Measurements from ENCODE around the gene DERA. TPM values are rescaled to one million over a fixed set of nuclear protein-coding genes. Genes with fewer than 3 reads are reported as not detected.

The DERA gene
- total RNA-seq, 4 donors from 2014 or later, result 54.1 to 74.3 (median 69.5) TPM

GRCh38 chr12:15982921-15983320, 71.8 kb downstream of the DERA start:
- Histone ChIP-seq H3K27ac (no peak overlapping the region), H3K9me3 (no peaks in the 10 kb centered on the region), H3K36me3 (peaks cover 0 to under 1% of the 10 kb centered on the region in 2 donors), H3K4me1 (peaks cover 0 to 9% of the 10 kb centered on the region in 2 donors), H3K4me3 (replicated peaks in 1 of 3) (no peak overlapping the region), H3K27me3 (no peaks in the 10 kb centered on the region)
- TF ChIP-seq POLR2A (IDR thresholded peaks at IDR 0.05), result no peak
- no peak for TF ChIP-seq CTCF (IDR thresholded peaks at IDR 0.05)
- no peak for DNase-seq
- intact Hi-C loops (cut with DNase I), result no loop called here

GRCh38 chr12:15984097-15984800, 73.1 kb downstream of the DERA start:
- Histone ChIP-seq H3K27me3 (no peaks in the 10 kb centered on the region), H3K4me3 (replicated peaks in 1 of 3) (no peak overlapping the region), H3K9me3 (no peaks in the 10 kb centered on the region), H3K27ac (no peak overlapping the region), H3K4me1 (peaks cover 0 to 5% of the 10 kb centered on the region in 2 donors), H3K36me3 (peaks cover 0 to 14% of the 10 kb centered on the region in 2 donors)
- DNase-seq, result no peak
- TF ChIP-seq POLR2A (IDR thresholded peaks at IDR 0.05) (no peak), CTCF (IDR thresholded peaks at IDR 0.05) (no peak)
- WGBS, 2 donors, result 92% methylated on average over 6 of the region's 6 CpGs
- intact Hi-C loops (cut with DNase I), result no loop called here

- H3K27me3 ChIP-seq, result no peaks in the 10 kb centered on the region
- no peak for DNase-seq
- no peaks in the 10 kb centered on the region for H3K9me3 ChIP-seq
- H3K4me1 ChIP-seq, result peaks cover 0 to 5% of the 10 kb centered on the region in 2 donors
- no peak for TF ChIP-seq POLR2A (IDR thresholded peaks at IDR 0.05)
- H3K27ac ChIP-seq, result no peak overlapping the region
- peaks cover 0 to 16% of the 10 kb centered on the region in 2 donors for H3K36me3 ChIP-seq
- WGBS, 2 donors, result 93 to 97% methylated on average over 2 of the region's 2 CpGs
- H3K4me3 ChIP-seq (replicated peaks in 1 of 3), result no peak overlapping the region
- intact Hi-C loops (cut with DNase I), result no loop called here
Observed at GRCh38 chr12:15984963-15985362, 73.8 kb downstream of the DERA start.

GRCh38 chr12:15987696-15988095, 76.6 kb downstream of the DERA start:
- WGBS, 2 donors, result 65 to 76% methylated on average over 8 to 10 of the region's 11 CpGs
- peaks cover 0 to 16% of the 10 kb centered on the region in 2 donors for H3K36me3 ChIP-seq

GRCh38 chr12:15988983-15989755, 78.0 kb downstream of the DERA start:
- H3K4me1 ChIP-seq, result peaks cover 0 to 5% of the 10 kb centered on the region in 2 donors
- WGBS, 2 donors, result 93 to 96% methylated on average over 6 of the region's 6 CpGs
- TF ChIP-seq CTCF (IDR thresholded peaks at IDR 0.05) (no peak), POLR2A (IDR thresholded peaks at IDR 0.05) (no peak)
- peaks cover 0 to 16% of the 10 kb centered on the region in 2 donors for H3K36me3 ChIP-seq
- H3K4me3 ChIP-seq (replicated peaks in 1 of 3), result no peak overlapping the region
- DNase-seq, result no peak
- no peaks in the 10 kb centered on the region for H3K9me3 ChIP-seq
- no peak overlapping the region for H3K27ac ChIP-seq
- intact Hi-C loops (cut with DNase I), result no loop called here
- H3K27me3 ChIP-seq, result no peaks in the 10 kb centered on the region

More at GRCh38 chr12:15987696-15988095, 76.6 kb downstream of the DERA start:
- no peaks in the 10 kb centered on the region for H3K27me3 ChIP-seq
- H3K27ac ChIP-seq, result no peak overlapping the region
- H3K9me3 ChIP-seq, result no peaks in the 10 kb centered on the region
- H3K4me3 ChIP-seq (replicated peaks in 1 of 3), result no peak overlapping the region
- peak; percentile 64 to 80 for DNase-seq
- no peak for TF ChIP-seq POLR2A (IDR thresholded peaks at IDR 0.05)
- no peak for TF ChIP-seq CTCF (IDR thresholded peaks at IDR 0.05)
- intact Hi-C loops (cut with DNase I), result no loop called here
- peaks cover 0 to 5% of the 10 kb centered on the region in 2 donors for H3K4me1 ChIP-seq
